ENCODE measurements around the gene SLC4A8. TPM values are rescaled to one million over a fixed set of nuclear protein-coding genes. Genes with fewer than 3 reads are reported as not detected.

SLC4A8 gene
- total RNA-seq, 4 donors from 2014 or later, result 0.04 to 0.22 (median 0.15) TPM

DNA sequence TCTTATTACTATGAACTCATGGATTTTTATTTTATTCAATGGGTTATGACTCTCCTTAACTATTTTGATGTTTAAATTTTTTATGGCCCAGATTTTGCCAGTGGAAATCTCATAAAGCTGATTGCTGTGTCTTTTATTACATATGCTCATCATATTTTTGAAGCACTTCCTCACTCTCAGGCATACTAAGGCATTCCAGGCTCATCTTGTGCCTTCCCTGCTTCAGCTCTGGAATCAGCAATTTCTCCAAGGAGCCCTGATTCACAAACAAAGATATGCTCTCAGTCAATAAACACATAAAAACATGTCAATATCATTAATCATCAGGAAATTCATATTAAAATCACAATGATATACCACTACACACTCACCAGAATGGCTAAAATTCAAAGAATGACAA is 121.5 kb downstream of the SLC4A8 start:
- TF ChIP-seq POLR2A (IDR thresholded peaks at IDR 0.05) (no peak), CTCF (IDR thresholded peaks at IDR 0.05) (no peak)
- no peaks in the 10 kb centered on the region for H3K9me3 ChIP-seq
- H3K36me3 ChIP-seq, result no peaks in the 10 kb centered on the region
- DNase-seq, result no peak
- no peak overlapping the region for H3K4me3 ChIP-seq
- H3K4me1 ChIP-seq, result no peaks in the 10 kb centered on the region
- intact Hi-C loops (cut with DNase I), result no loop called here
- H3K27ac ChIP-seq, result no peak overlapping the region
- H3K27me3 ChIP-seq, result peaks cover 0 to 45% (median 0%) of the 10 kb centered on the region in 4 donors

GRCh38 chr12:51547606-51548005 is 123.0 kb downstream of the SLC4A8 start:
- intact Hi-C loops (cut with DNase I), result no loop called here
- TF ChIP-seq CTCF (IDR thresholded peaks at IDR 0.05), result no peak
- TF ChIP-seq POLR2A (IDR thresholded peaks at IDR 0.05), result no peak
- Histone ChIP-seq H3K27me3 (peaks cover 0 to 51% (median 0%) of the 10 kb centered on the region in 4 donors), H3K4me1 (no peaks in the 10 kb centered on the region), H3K36me3 (no peaks in the 10 kb centered on the region), H3K27ac (no peak overlapping the region), H3K4me3 (no peak overlapping the region), H3K9me3 (no peaks in the 10 kb centered on the region)
- DNase-seq, result no peak
- 72 to 77% methylated on average over 6 of the region's 6 CpGs for WGBS, 2 donors

DNA sequence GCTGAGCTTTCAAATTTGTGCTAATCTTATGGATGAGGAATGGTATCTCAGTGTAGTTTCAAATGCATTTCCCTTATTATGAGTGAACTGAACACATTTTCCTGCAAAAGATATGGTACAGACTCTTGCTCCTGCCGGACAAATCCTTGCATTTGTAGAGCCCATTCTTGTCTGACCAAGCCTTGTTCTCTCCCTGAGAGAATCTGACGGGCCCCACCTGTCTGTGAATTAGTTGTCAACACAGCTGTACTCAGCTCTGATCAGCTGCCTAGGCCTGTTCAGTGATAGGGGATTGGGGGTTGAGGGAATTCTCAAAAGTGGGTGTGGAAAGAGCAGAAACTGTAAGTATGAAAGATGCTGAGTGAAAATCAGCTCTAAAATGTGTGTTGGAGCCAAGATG is 123.6 kb downstream of the SLC4A8 start:
- WGBS, 2 donors, result 61 to 67% methylated on average over 2 of the region's 2 CpGs

GRCh38 chr12:51549637-51550036 is 125.0 kb downstream of the SLC4A8 start:
- WGBS, 2 donors, result 58 to 86% methylated on average over 5 to 6 of the region's 8 CpGs
- H3K27ac ChIP-seq, result no peak overlapping the region
- no peaks in the 10 kb centered on the region for H3K36me3 ChIP-seq
- no peaks in the 10 kb centered on the region for H3K9me3 ChIP-seq
- peaks cover 0 to 48% (median 0%) of the 10 kb centered on the region in 4 donors for H3K27me3 ChIP-seq
- H3K4me1 ChIP-seq, result no peaks in the 10 kb centered on the region
- no peak overlapping the region for H3K4me3 ChIP-seq
- TF ChIP-seq CTCF (IDR thresholded peaks at IDR 0.05) (no peak), POLR2A (IDR thresholded peaks at IDR 0.05) (no peak)
- no peak for DNase-seq
- intact Hi-C loops (cut with DNase I), result no loop called here

More for the DNA sequence above, 123.6 kb downstream of the SLC4A8 start:
- no peak overlapping the region for H3K4me3 ChIP-seq
- no peak for TF ChIP-seq POLR2A (IDR thresholded peaks at IDR 0.05)
- no peak for TF ChIP-seq CTCF (IDR thresholded peaks at IDR 0.05)
- intact Hi-C loops (cut with DNase I), result no loop called here
- no peaks in the 10 kb centered on the region for H3K9me3 ChIP-seq
- no peaks in the 10 kb centered on the region for H3K36me3 ChIP-seq
- no peaks in the 10 kb centered on the region for H3K4me1 ChIP-seq
- H3K27ac ChIP-seq, result no peak overlapping the region
- H3K27me3 ChIP-seq, result peaks cover 0 to 51% (median 0%) of the 10 kb centered on the region in 4 donors
- no peak for DNase-seq

Other genes starting within 250 kb of the SLC4A8 start
- gene POU6F1, start 206.8 kb upstream of the SLC4A8 start, total RNA-seq, result 1 to 10 TPM in 2 of 4 donors, under 1 TPM in 2; 0.42 to 5.9 (median 1.7) TPM
- 100 to 1,000 TPM; 156 to 261 (median 188) TPM for gene DAZAP2, start 186.0 kb upstream of the SLC4A8 start, total RNA-seq
- gene SMAGP, start 154.4 kb upstream of the SLC4A8 start, total RNA-seq, result 100 to 1,000 TPM in 3 of 4 donors, 10 to 100 TPM in 1; 97.8 to 169 (median 124) TPM
- gene BIN2, start 100.7 kb upstream of the SLC4A8 start, total RNA-seq, result 1 to 10 TPM; 1.7 to 5.5 (median 3.3) TPM
- not detected for gene CELA1, start 78.2 kb upstream of the SLC4A8 start, total RNA-seq
- 10 to 100 TPM in 2 of 4 donors, 1 to 10 TPM in 2; 1.7 to 26.7 (median 10.2) TPM for gene GALNT6, start 33.4 kb upstream of the SLC4A8 start, total RNA-seq
- 1 to 10 TPM in 1 of 4 donors, under 1 TPM in 3; 0.11 to 1.1 (median 0.40) TPM for gene SCN8A, start 166.4 kb downstream of the SLC4A8 start, total RNA-seq

Measured in esophagus squamous epithelium (tissue), 5 donors.